HFFc6 (cell line): Measurements from ENCODE around the gene MAP3K10. TPM values are rescaled to one million over a fixed set of nuclear protein-coding genes. Genes with fewer than 3 reads are reported as not detected.
"Not testable (repeated sequence)": the region's sequence is repeated elsewhere in the genome, so short reads cannot be mapped to it uniquely, and the experiment has no call there.

Source experiments
- DNase-seq: peaks from one replicate; pipeline ENCODE4 v3.0.0-alpha.2; 2018
- H3K27ac Mint-ChIP-seq: 2 replicates; pipeline ENCODE4 v1.8.0; 2020; ENCODE audit warnings: mild to moderate bottlenecking, mixed read lengths
- H3K27me3 Mint-ChIP-seq: 2 replicates; pipeline ENCODE4 v1.8.0; 2021; ENCODE audit warnings: mild to moderate bottlenecking, moderate library complexity, mixed read lengths; ENCODE audit not compliant: insufficient read depth
- H3K36me3 Mint-ChIP-seq: 2 replicates; pipeline ENCODE4 v1.8.0; 2021; ENCODE audit warnings: low read depth, mixed read lengths
- H3K4me1 Mint-ChIP-seq: 2 replicates; pipeline ENCODE4 v1.8.0; 2020; ENCODE audit warnings: low read depth, mixed read lengths
- H3K4me3 Mint-ChIP-seq: 2 replicates; pipeline ENCODE4 v1.8.0; 2020; ENCODE audit warnings: mild to moderate bottlenecking, moderate library complexity, mixed read lengths
- H3K9me3 Mint-ChIP-seq: 2 replicates; pipeline ENCODE4 v1.8.0; 2020; ENCODE audit warnings: mild to moderate bottlenecking, mixed read lengths
- total RNA-seq, 6 experiments: library from RNA; stranded (reverse); fragmentation: NEBNext Ultra II Directional; extraction: Animal tissue kit (Norgen Biotek cat#: 25700); gene quantifications; 2 replicates in 1 of 6; 3 replicates in 5 of 6; pipeline ENCODE4 v1.2.3, GENCODE V29; 2021
- TF ChIP-seq, protein P1 (sequence below): fragments of 200-600 bp; sonication (generic); IDR thresholded peaks from 2 replicates; pipeline ENCODE4 v1.5.0; 2021; ENCODE audit warnings: antibody characterized with exemption, mild to moderate bottlenecking

The MAP3K10 gene
- total RNA-seq, 6 experiments from 2014 or later: 10.7 to 14.9 (median 11.3) TPM

DNA sequence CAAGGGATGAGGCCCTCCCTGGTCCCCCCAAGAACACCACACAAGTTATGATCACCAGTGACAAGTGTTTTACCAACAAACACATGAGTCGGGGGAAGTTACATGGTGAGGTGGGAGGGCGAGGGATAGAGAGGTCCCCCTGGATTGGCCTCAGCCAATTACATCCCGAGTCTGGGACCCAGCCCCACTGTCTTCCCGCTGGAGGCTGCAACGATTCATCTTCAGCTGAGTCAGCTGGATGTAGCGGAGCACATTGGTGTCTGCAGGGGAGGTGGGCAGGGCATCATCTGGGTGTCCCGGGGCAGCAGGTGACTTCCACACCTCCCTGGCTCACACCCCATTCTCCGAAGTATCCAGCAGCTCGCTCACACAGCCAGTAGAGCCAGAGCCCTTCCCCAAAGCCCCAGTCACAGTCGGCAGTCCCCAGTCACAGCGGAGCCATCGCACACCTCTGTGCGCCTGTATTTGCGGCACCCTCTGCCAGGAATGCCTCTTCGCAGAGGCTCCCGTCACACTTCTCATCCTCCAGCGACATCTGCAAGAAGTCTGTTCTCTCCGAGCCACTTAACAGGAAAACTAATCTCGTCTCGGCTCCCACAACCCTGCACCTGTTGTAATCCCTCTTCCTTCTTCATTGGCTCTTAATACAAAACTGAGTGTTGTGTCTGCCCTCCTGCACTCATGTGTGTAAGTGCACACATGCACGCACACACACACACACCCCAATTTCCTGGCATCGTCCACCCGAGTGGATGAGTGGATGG is 25.0 kb downstream of the MAP3K10 start:
- peaks cover 9% of the 10 kb centered on the region; the same call in 1 of the 2 replicates for H3K27me3 Mint-ChIP-seq
- H3K36me3 Mint-ChIP-seq: peaks cover 4% of the 10 kb centered on the region; the same call in 1 of the 2 replicates
- H3K9me3 Mint-ChIP-seq: no peaks in the 10 kb centered on the region
- H3K27ac Mint-ChIP-seq: no peak overlapping the region
- TF ChIP-seq, protein P1, sequence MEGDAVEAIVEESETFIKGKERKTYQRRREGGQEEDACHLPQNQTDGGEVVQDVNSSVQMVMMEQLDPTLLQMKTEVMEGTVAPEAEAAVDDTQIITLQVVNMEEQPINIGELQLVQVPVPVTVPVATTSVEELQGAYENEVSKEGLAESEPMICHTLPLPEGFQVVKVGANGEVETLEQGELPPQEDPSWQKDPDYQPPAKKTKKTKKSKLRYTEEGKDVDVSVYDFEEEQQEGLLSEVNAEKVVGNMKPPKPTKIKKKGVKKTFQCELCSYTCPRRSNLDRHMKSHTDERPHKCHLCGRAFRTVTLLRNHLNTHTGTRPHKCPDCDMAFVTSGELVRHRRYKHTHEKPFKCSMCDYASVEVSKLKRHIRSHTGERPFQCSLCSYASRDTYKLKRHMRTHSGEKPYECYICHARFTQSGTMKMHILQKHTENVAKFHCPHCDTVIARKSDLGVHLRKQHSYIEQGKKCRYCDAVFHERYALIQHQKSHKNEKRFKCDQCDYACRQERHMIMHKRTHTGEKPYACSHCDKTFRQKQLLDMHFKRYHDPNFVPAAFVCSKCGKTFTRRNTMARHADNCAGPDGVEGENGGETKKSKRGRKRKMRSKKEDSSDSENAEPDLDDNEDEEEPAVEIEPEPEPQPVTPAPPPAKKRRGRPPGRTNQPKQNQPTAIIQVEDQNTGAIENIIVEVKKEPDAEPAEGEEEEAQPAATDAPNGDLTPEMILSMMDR: no peak
- H3K4me1 Mint-ChIP-seq: peaks cover 24% of the 10 kb centered on the region
- DNase-seq: no peak
- no peak overlapping the region for H3K4me3 Mint-ChIP-seq

DNA sequence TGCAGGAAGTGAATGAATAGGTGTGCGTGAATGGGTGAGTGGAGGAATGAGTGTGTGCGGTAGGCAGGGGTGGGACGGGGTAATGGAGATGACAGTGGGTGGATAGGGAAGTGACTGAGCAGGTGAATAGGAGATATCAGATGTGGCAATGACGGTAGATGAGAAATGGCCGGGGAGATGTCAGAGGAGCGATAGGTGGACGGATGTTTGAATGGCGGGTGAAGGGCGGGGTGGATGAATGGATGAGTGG is 25.5 kb downstream of the MAP3K10 start:
- Mint-ChIP-seq H3K36me3 (peaks cover under 1% of the 10 kb centered on the region; the same call in 1 of the 2 replicates), H3K9me3 (no peaks in the 10 kb centered on the region; the same call in 1 of the 2 replicates), H3K27me3 (peaks cover 9% of the 10 kb centered on the region; the same call in 1 of the 2 replicates), H3K27ac (no peak overlapping the region), H3K4me3 (no peak overlapping the region), H3K4me1 (peaks cover 24% of the 10 kb centered on the region)
- DNase-seq: no peak
- TF ChIP-seq, protein P1: no peak

DNA sequence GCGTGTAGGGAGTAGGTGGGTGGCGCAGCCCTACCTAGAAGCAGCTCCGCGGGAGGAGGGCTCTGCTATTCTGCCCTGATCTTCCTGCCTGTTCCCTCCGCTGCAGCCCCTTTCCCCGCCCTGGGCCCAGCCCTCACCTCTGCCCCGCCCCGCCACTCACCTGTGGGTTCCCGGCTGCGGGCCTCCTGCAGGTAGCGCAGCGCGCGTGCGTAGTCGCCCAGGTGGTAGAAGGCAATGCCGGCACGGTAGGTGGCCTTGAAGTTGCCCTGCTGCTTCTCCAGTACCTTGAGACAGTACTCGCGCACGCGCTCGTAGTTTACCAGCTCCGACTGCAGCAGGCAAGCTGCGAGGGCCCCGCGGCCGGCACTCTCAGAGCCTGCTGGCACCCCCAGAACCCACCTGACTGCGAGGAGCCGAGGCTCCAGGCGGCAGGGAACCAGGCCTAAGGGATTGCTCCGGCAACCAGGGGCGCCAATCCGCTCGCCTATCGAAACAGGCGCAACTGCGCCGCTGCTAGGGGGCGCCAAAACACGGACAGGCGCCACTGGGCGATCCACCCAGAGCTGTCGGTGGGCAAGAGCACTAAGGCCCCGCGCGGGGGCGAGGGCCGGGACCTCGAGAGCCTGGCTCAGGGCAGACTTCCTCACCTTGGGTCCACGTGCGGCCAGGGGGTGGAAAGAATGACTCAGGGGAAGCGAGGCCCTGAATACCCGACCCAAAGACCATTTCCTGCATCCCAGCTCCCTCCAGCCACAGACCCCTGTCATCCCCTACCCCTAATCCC is 26.0 kb downstream of the MAP3K10 start:
- H3K4me3 Mint-ChIP-seq: no peak overlapping the region

DNA sequence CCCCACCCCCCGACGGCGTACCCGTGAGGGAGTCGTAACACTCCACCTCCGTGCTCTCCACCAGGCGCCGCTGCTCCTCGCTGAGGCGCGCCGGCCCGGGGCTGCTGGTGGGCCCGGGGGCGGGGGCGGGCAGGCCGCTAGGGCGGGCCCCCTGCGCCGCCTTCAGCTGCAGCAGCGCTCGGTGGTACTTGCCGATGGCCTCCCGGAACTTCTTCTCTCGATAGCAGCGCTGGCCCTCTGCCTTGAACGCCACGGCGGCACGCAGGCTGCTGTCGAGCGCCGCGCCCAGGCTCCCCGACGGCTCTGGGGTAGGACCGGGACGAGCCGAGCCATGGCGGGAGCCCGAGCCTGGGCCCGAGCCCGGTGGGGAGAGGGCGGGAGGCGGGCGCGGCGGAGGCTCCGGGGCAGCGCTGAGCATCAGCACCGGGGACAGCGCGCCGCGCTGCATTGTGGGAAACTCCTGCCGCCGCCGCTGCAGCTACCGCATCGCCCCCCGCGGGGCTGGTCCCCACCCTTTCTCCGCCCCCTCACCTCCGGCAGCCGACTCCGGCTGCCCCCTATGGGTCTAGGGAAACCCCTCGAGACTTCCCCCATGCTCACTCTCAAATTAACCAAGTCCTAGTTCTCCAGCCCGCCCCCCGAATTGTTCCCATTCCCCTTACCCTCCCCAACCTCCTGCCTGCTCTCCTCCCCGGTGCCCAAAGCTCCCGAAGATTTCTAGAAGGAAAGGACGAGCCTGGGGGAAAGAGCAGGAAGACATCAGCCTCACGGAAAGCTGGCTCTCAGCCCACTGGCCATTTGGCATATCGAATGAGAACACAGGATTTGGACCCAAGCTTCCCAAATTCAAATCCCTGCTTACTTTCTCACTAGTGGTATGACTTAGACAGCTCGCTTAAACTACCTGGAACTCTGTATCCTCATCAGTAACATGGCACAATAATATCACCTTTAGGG is 27.0 kb downstream of the MAP3K10 start, which contains the start of gene TTC9B:
TSS of gene TTC9B (minus strand) at position 451 of the 957 bp plus-strand sequence. CDS start at position 448, 3 bp downstream.
- no peak for DNase-seq
- peak within 1 kb of the TSS; percentile 78 for H3K27ac Mint-ChIP-seq
- H3K36me3 Mint-ChIP-seq: peaks cover 6% of the 10 kb centered on the region
- peaks cover 9% of the 10 kb centered on the region for H3K9me3 Mint-ChIP-seq
- H3K4me3 Mint-ChIP-seq: peak within 1 kb of the TSS; percentile 83; the same call in 1 of the 2 replicates
- H3K27me3 Mint-ChIP-seq: peaks cover 13% of the 10 kb centered on the region
- peaks cover 30% of the 10 kb centered on the region for H3K4me1 Mint-ChIP-seq
- TF ChIP-seq, protein P1: no peak

More for the DNA sequence above, 26.0 kb downstream of the MAP3K10 start:
- DNase-seq: no peak
- TF ChIP-seq, protein P1: peak; percentile 73
- no peak overlapping the region for H3K27ac Mint-ChIP-seq
- peaks cover 13% of the 10 kb centered on the region for H3K27me3 Mint-ChIP-seq
- H3K4me1 Mint-ChIP-seq: peaks cover 29% of the 10 kb centered on the region
- H3K36me3 Mint-ChIP-seq: peaks cover 5% of the 10 kb centered on the region
- peaks cover 5% of the 10 kb centered on the region for H3K9me3 Mint-ChIP-seq

DNA sequence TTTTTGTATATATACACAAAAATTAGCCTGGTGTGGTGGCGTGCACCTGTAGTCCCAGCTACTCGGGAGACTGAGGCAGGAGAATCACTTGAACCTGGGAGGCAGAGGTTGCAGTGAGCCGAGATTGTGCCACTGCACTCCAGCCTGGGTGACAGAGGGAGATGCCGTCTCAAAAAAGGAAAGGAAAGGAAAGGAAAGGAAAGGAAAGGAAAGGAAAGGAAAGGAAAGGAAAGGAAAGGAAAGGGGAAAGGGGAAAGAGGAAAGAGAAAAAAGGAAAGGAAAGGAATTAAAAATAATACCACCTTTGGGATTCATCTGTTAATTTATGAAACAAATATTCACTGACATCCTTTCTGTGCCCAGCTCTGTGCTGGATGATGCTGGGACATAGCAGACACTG is 27.8 kb downstream of the MAP3K10 start:
- DNase-seq, H3K9me3 Mint-ChIP-seq, H3K36me3 Mint-ChIP-seq: not testable (repeated sequence)
- Mint-ChIP-seq H3K27ac (peak overlapping the region; percentile 78), H3K4me3 (peak overlapping the region; percentile 83; the same call in 1 of the 2 replicates), H3K4me1 (peaks cover 30% of the 10 kb centered on the region), H3K27me3 (peaks cover 13% of the 10 kb centered on the region)
